NCI-H1436 (cell line): ENCODE measurements around the gene IBA57.
A peak's percentile ranks its signal among the peaks of the same experiment; 100 is the strongest.

Experiments used
- DNase-seq: peaks from one replicate; lab custom pipeline; 2025; lab: John Stamatoyannopoulos, UW

The IBA57 gene

GRCh38 chr1:228165372-228166169, at the start of gene IBA57:
Gene IBA57, plus strand, starts transcription at chr1:228165804. Its CDS starts 13 bp downstream, at chr1:228165817.
- DNase-seq, result peak; percentile 99

- DNase-seq, result no peak
These were observed 48.3 kb upstream of the IBA57 start for GRCh38 chr1:228117335-228117734.

- no peak for DNase-seq
These were observed 47.6 kb upstream of the IBA57 start for GRCh38 chr1:228118040-228118439.

- no peak for DNase-seq
These were observed 45.3 kb upstream of the IBA57 start for GRCh38 chr1:228120351-228120750.

GRCh38 chr1:228120857-228121489, 44.6 kb upstream of the IBA57 start:
- DNase-seq, result no peak

GRCh38 chr1:228122921-228123441, 42.6 kb upstream of the IBA57 start:
- no peak for DNase-seq

- DNase-seq, result no peak
These were observed 42.1 kb upstream of the IBA57 start for GRCh38 chr1:228123505-228123904.

- no peak for DNase-seq
These were observed 40.4 kb upstream of the IBA57 start for GRCh38 chr1:228125185-228125584.

GRCh38 chr1:228131766-228132165, 33.8 kb upstream of the IBA57 start:
- no peak for DNase-seq

GRCh38 chr1:228134591-228134990, 31.0 kb upstream of the IBA57 start:
- no peak for DNase-seq

- no peak for DNase-seq
These were observed 28.7 kb upstream of the IBA57 start for GRCh38 chr1:228136901-228137300.

- DNase-seq, result no peak
These were observed 26.1 kb upstream of the IBA57 start for GRCh38 chr1:228139406-228139930.

- DNase-seq, result peak; percentile 100
These were observed 25.5 kb upstream of the IBA57 start, which contains the start of gene GUK1 for GRCh38 chr1:228139931-228140723. Gene GUK1, plus strand, starts transcription at chr1:228140279. Its CDS starts 24 bp downstream, at chr1:228140303.

- no peak for DNase-seq
These were observed 24.8 kb upstream of the IBA57 start for GRCh38 chr1:228140724-228141225.

GRCh38 chr1:228141226-228142044, 24.2 kb upstream of the IBA57 start:
- no peak for DNase-seq

- DNase-seq, result no peak
These were observed 23.4 kb upstream of the IBA57 start for GRCh38 chr1:228142155-228142691.

- DNase-seq, result no peak
These were observed 22.9 kb upstream of the IBA57 start for GRCh38 chr1:228142701-228143136.

GRCh38 chr1:228143480-228144192, 22.0 kb upstream of the IBA57 start:
- no peak for DNase-seq

- DNase-seq, result no peak
These were observed 21.2 kb upstream of the IBA57 start for GRCh38 chr1:228144193-228144992.
